ENCODE results near the gene LRPAP1. TPM values are rescaled to one million over a fixed set of nuclear protein-coding genes. Genes with fewer than 3 reads are reported as not detected.

The LRPAP1 gene
- total RNA-seq, 1 donor from 2014 or later, result 68.5 TPM

GRCh38 chr4:3467601-3468031, 64.6 kb downstream of the LRPAP1 start:
- H3K36me3 Mint-ChIP-seq (ENCODE audit: unreplicated experiment), result no peaks in the 10 kb centered on the region
- TF ChIP-seq CTCF (IDR thresholded peaks at IDR 0.05; ENCODE audit: partially characterized antibody, unreplicated experiment), result no peak
- H3K27ac Mint-ChIP-seq (ENCODE audit: unreplicated experiment), result no peak overlapping the region
- no peak overlapping the region for H3K4me3 Mint-ChIP-seq (ENCODE audit: unreplicated experiment)
- peak; percentile 18 for DNase-seq
- no peaks in the 10 kb centered on the region for H3K27me3 Mint-ChIP-seq (ENCODE audit: unreplicated experiment)
- H3K9me3 Mint-ChIP-seq (ENCODE audit: unreplicated experiment), result no peaks in the 10 kb centered on the region
- H3K4me1 Mint-ChIP-seq (ENCODE audit: low read depth, unreplicated experiment), result peaks cover 4% of the 10 kb centered on the region

GRCh38 chr4:3466691-3467600, 65.3 kb downstream of the LRPAP1 start:
- no peak for TF ChIP-seq CTCF (IDR thresholded peaks at IDR 0.05; ENCODE audit: partially characterized antibody, unreplicated experiment)
- H3K4me1 Mint-ChIP-seq (ENCODE audit: low read depth, unreplicated experiment), result peaks cover 4% of the 10 kb centered on the region
- no peaks in the 10 kb centered on the region for H3K9me3 Mint-ChIP-seq (ENCODE audit: unreplicated experiment)
- H3K36me3 Mint-ChIP-seq (ENCODE audit: unreplicated experiment), result no peaks in the 10 kb centered on the region
- DNase-seq, result peak; percentile 18
- no peaks in the 10 kb centered on the region for H3K27me3 Mint-ChIP-seq (ENCODE audit: unreplicated experiment)
- H3K27ac Mint-ChIP-seq (ENCODE audit: unreplicated experiment), result no peak overlapping the region
- H3K4me3 Mint-ChIP-seq (ENCODE audit: unreplicated experiment), result no peak overlapping the region

GRCh38 chr4:3465698-3466671, 66.2 kb downstream of the LRPAP1 start:
- Mint-ChIP-seq H3K4me1 (ENCODE audit: low read depth, unreplicated experiment) (peaks cover 4% of the 10 kb centered on the region), H3K27me3 (ENCODE audit: unreplicated experiment) (no peaks in the 10 kb centered on the region), H3K27ac (ENCODE audit: unreplicated experiment) (no peak overlapping the region), H3K4me3 (ENCODE audit: unreplicated experiment) (no peak overlapping the region), H3K9me3 (ENCODE audit: unreplicated experiment) (no peaks in the 10 kb centered on the region), H3K36me3 (ENCODE audit: unreplicated experiment) (no peaks in the 10 kb centered on the region)
- peak; percentile 27 for TF ChIP-seq CTCF (IDR thresholded peaks at IDR 0.05; ENCODE audit: partially characterized antibody, unreplicated experiment)
- DNase-seq, result peak; percentile 28

GRCh38 chr4:3464911-3465697, 67.1 kb downstream of the LRPAP1 start:
- Mint-ChIP-seq H3K27me3 (ENCODE audit: unreplicated experiment) (no peaks in the 10 kb centered on the region), H3K4me3 (ENCODE audit: unreplicated experiment) (no peak overlapping the region), H3K27ac (ENCODE audit: unreplicated experiment) (no peak overlapping the region), H3K36me3 (ENCODE audit: unreplicated experiment) (peaks cover 3% of the 10 kb centered on the region), H3K4me1 (ENCODE audit: low read depth, unreplicated experiment) (peaks cover 4% of the 10 kb centered on the region), H3K9me3 (ENCODE audit: unreplicated experiment) (peaks cover 1% of the 10 kb centered on the region)
- no peak for TF ChIP-seq CTCF (IDR thresholded peaks at IDR 0.05; ENCODE audit: partially characterized antibody, unreplicated experiment)
- DNase-seq, result peak; percentile 16

Measured in glutamatergic neuron (in vitro differentiated cells).